IPS-11a (cell line): ENCODE results near the gene PSMF1.

Source experiments
- H3K4me3 ChIP-seq: one replicate; pipeline ENCODE4 v1.5.1; 2013; ENCODE audit warnings: low read depth, low read length, control low read depth

PSMF1 gene, protein sequence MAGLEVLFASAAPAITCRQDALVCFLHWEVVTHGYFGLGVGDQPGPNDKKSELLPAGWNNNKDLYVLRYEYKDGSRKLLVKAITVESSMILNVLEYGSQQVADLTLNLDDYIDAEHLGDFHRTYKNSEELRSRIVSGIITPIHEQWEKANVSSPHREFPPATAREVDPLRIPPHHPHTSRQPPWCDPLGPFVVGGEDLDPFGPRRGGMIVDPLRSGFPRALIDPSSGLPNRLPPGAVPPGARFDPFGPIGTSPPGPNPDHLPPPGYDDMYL

DNA sequence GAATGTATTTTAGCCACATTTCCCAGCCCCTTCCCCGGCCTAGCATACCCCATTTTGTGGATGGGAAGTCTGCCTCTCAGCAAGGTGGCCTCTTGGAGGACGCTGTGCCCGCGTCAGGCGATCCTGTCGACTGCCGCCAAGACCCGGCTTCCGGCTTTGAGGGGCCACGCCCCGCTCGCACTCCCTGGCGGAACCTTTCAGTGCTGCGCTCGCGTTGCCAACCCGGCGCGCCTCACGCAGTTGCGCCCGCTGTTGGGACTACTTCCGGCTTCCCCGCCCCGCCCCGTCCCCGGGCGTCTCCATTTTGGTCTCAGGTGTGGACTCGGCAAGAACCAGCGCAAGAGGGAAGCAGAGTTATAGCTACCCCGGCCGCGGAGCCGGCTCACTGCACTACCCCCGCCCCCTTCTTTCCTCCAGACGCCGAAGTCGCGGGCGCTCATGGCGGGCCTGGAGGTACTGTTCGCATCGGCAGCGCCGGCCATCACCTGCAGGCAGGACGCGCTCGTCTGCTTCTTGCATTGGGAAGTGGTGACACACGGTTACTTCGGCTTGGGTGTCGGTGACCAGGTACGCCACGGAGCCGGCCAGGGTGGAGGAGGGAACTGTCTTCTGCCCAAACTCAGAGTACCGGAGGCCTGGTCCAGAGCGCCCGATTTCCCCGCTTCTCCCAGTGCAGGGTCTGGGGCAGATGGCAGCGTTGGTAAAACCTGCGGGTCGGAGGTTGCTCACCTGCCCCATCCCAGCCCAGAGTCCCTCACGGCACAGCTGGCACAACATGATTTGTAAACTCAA is at the start of gene PSMF1:
Gene PSMF1 (plus strand): TSS at position 267 of the 792 bp plus-strand sequence. CDS start 172 bp downstream, at position 439.
- H3K4me3 ChIP-seq = peak within 1 kb of the TSS; percentile 100

DNA sequence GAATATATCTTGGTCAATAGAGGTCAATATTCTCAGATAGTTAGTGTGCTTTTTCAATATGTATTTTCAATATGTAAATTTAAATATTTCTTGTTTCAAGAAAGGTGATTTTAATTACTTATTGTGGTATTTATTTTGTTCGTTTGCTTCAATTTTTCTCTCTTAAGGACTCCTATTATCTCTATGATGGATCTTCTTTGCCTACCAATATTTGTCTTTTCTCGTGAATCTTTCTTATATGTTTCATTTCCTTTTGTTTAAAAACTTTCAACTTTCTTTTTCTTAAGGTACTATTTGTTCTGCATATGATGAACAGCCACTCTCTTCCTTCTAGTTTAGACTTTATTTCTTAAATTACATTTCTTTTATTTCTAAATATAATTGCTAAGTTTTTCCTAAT is 46.1 kb upstream of the PSMF1 start:
- no peak overlapping the region for H3K4me3 ChIP-seq

DNA sequence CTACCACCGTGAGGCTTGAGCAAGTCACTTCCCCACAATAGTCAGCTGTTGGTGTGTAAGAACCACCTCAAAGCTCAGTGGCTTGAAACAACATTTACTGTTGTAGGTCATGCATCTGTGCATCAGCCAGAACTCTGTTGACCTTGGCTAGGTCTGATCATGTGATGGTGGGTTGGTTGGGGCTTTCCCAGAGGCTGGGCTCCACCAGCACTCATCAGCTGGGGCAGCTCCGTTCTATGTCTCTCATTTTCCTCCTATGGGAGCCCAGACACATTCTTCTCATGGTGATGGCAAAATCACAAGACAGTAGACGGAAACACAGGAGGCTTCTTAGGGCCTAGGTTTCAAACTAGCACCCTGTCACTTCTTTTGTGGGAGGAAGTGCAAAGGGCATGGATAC is 42.8 kb upstream of the PSMF1 start:
- no peak overlapping the region for H3K4me3 ChIP-seq

DNA sequence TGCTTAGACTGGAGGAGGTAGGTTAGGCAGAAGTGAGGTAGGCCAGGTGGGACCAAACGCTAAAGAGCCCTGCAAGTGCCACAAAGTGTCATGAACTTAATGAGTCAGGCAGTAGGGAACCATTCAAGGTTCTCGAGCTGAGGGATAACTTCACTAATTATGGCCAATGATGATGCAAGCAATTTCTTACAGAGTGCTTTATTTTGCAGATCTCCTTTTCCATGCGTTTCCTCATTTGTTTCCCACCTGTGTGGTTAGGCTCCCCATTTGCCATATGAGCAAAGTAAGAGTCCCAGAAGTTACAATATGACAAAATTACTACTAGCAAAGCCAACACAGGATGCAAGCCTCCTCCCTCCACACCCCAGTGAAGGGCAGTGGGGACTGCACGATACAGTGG is 36.5 kb upstream of the PSMF1 start:
- no peak overlapping the region for H3K4me3 ChIP-seq

DNA sequence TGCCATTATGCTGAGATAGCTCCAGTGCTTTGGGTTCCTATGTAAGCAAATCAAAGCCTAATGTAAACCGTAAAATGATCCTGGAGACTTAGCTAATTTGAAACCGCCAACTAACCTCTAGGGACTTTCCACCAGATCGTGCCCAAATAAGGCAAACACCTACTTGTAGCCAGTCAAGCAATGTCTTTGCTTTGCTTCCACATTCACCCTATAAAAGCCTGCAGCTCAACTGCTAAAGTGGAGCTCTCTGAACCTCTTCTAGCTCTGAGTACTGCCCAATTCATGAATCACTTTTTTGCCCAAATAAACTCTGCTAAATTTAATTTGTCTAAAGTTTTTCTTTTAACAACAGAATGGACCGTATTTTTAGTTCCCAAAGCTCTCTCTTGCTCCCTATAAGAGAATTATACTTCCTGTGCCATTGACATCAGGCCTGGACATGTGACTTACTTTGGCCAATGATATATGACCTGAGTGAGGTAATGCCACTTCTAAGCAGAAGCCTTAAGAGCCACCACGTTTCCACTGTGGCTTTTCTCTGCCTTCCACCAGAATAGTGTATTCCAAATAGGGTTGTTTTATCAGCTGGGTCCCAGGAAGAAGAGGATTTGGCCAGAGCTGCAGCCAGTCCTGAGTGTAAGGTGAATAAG is 34.8 kb upstream of the PSMF1 start:
- no peak overlapping the region for H3K4me3 ChIP-seq

DNA sequence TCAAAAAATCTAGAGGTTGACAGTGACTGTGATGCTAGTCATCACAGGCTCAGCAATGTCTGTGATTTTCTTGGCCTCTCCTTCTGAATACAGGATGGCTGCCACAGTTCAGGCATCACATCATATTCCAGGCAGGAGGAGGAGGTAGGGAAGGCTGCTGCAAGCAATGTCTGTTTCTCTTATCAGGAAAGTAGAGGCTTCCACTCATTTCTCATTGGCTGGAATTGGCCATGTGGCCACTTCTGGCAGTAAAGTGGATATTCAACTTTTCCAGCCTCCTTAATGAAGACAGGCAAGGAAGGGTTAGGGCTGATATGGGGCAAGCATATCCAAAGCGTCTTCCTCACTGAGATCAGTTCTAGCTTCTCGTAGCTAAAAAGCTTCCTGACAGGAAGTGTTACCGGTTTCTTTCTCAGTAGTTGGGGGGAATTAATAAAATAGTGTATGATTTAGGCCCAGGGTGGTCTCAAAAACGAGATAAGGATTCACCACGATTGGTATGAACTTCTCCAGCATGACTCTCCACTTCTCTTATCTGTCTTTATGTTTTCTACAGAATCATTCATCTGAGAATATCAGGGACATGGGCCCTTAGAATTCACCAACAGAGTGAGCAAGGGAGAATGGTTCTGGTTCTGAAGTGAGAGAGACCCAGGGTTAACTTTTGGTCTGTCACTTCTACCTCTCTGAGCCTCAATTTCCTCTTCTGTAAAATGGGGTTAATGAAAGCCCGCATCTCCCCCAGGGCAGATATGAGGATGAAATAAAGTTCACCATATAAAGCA is 32.7 kb upstream of the PSMF1 start:
- H3K4me3 ChIP-seq = no peak overlapping the region

DNA sequence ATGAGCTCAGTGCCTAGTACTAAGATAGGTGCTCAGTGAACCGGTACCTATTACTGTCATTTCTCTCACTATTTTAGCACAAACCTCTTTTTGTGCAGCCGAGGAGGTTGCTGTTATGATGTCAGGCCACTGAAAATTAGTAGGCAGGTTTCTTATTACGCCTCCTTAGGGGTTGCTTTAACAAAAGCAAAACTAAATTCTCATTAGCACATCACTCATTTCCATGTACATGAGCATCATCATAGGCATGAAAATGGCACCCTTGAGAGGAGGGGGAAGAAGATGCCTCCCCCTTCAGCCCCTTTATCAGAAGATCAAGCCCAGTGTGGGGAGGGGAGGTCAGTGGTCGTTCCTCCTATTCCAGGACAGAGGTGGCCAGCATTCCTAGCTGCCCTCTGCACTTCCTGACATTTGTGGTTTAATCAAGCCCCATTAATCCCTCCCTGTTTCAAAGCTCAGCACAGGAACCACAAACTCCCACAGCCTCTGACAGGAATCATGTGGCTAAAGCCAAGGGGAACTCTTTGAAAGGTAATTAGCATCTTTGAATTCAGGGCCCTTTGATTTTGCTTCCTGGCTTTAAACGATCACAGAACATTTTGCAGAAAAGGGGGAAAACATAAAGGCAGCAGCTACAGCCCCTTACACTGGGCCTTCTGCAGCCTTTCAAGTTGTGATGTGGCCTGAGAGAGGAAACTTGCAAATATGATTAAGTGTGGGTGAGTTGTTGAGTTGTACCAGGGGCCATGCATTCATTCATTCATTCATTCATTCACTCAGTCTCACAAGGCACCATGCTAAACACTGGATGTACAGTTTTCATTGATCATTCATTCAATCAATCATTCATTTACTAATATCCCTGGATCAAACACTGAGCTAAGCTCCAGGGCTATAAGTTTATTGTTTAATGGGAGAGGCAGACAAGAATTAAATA is 31.9 kb upstream of the PSMF1 start:
- no peak overlapping the region for H3K4me3 ChIP-seq

DNA sequence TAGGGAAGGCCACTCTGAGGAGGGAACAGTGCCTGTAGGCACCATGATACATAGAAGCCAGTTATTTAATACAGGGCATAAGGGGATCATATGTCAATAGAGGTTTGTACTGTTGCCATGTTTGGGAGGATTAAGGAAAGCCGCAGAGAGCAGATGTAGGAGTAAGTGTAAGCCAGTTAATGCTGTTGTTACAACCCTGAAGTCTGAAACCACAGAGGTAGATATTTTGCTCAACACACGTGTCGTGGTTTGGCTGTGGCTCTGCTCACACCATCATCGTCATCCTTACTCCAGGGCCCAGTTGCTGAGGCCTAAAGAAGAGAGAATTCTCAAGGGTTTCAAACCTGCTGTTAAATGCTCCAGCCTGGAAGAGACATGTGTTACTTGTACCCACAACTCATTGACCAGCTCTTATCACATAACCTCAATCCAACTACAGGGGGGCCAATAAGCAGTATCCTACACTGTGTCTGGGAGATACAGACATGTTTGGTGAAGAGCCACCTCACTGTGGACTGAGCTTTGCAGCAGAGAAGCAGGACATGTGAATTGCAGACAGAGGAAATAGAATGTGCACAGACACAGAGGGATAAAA is 31.0 kb upstream of the PSMF1 start:
- H3K4me3 ChIP-seq = no peak overlapping the region

DNA sequence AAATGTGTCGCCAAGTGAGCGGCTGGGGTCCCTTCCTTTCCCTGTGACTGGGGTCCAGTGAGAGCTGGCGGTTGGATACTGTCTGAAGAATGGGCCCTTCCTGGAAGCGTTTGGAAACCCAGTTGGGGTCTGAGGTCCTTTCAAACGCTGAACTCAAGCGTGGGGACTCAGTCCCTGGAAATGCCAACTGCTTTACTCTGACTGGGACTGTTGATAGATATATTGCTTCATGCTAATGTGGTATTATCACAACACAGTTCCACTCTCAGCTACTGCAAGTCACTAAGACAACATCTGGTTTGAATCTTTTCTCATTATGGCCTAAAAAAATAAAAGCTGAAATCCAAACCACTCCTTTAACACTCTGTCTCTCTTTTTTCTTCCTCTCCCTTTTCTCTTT is 23.7 kb upstream of the PSMF1 start:
- no peak overlapping the region for H3K4me3 ChIP-seq

DNA sequence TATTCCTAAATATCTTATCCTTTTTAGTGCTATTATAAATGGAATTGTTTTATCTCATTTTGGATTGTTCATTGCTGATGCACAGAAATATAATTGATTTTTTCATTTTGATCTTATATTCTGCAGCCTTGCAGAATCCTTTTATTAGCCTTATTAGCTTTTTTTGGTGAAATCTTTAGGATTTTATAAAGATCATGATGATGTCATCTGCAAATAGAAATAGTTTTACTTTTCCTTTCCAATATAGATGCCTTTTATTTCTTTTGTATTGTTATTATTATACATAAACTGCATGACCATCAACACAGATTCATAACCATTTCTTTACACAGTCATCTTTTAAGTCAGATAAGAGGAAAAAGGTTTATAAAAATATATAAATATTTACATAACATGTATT is 16.9 kb upstream of the PSMF1 start:
- H3K4me3 ChIP-seq = no peak overlapping the region

DNA sequence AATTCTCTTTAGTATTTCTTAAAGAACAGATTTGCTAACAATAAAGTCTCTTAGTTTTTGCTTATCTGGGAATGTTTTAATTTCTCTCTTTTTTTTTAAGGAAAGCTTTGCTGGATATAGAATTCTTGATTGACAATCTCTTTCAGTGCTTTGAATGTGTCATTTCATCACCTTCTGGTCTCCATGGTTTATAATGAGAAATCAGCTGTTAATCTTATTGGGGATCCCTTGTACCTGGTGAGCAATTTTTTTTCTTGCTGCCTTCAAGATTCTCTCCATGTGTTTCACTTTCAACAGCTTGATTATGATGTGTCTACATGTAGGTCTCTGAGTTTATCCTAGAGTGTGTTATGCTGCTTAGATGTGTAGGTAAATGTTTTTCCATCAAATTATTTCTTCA is 16.4 kb upstream of the PSMF1 start:
- no peak overlapping the region for H3K4me3 ChIP-seq

DNA sequence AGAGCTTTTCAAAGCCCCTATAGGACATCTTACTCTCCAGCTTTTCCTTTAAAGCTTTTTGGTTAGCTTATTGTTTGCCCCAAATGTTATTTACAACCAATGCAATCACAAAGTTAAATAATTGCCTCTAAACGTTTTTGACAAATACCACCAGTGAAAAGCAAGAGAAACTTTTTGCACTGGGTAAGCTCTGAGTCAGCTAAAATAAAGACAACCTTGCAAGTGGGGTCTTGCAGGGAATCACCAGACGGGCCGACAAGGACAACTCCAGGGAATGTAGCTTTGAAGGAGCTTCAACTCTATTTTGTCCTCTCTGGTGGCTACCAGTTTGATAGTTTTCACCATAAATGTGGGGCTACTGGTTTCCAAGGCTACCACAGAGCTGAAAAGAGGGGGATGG is 14.7 kb upstream of the PSMF1 start:
- H3K4me3 ChIP-seq = no peak overlapping the region

DNA sequence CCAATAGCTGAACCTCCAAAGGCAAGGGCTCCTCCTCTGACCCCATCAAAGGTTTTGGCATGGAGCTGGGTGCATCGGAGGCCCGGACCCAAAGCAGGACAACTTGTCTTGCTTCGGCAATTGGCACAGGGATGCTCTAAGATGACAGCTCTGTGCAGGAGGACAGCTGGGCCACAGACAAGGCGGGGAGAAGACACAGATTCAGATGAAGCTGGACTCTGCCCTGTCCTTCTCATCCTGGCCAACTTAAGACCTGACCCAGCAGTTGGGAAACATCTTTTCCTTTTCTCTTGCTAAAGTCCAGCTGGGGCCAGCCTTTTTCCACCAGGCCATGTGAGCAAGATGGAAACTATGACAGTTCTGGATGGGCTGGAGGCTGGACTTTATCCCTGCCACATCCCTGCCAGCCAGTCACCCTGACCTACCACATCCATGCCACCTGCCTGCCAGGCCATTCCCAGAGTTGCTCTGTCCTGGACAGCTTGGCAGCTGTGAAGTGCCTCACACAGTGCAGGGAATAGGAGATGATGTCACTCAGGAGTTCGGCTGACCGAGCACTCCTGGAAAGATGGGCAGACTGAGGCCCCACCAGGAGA is 12.7 kb upstream of the PSMF1 start:
- no peak overlapping the region for H3K4me3 ChIP-seq

DNA sequence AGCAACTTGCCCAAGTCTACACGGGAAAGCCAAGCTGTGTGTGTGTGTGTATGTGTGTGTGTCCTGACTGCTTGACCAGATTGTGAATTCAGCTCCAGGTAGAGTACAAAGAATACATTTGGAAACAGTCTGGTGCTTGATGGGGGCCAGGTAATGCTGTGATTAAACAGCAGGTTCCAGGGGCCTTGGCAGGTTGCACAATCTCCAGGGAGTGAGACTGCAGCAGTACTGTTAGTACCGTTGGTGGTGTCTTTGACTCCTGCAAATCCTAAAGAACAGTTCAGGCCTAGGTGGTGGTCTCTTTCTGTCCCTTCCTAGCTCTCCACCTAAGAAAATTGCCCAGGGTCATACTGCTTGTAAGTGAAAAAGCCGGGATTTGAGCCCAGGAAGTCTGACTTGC is 11.2 kb upstream of the PSMF1 start:
- H3K4me3 ChIP-seq = no peak overlapping the region

DNA sequence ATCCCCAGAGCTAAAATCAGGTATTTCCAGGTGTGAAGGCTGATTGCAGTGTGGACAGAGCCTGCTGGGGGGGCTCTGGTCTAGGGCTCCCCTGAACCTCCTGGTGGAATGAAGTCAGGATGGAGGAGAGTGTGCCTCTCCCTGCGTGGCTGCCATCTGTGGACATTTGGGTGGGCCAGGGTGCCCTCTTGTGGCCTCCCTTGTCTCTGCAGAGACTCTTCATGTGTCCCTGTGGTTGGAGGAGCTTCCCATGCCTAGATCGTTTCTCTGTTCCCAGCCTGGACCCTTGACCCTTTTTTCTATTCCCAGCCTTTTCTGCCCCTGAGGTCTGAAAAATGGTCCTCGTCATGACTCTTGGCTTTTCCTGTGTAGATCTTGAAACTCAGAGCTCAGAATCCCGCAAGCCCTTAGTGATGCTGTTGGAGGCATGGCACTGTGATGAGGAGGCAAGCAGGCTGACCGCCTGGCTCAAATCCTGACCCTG is 9.9 kb upstream of the PSMF1 start:
- no peak overlapping the region for H3K4me3 ChIP-seq

DNA sequence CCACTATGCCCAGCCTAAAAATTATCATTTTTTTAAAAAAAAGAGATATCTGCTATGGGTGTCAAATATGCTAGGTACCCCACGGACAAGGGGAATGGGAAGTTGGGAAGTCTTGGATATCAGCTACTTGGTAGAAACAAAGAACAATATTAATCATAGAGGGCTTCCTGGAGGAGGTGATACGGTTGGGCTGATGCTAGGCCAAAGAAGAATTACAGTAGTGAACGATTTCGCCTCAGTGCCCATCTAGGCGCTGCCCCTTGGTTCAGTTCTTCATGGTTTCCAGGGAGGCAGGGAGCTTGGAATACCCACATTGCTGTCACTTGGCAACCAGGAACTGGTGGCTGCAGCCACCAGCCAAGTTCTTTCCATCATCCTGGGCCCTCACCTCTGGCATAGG is 5.5 kb upstream of the PSMF1 start:
- no peak overlapping the region for H3K4me3 ChIP-seq

DNA sequence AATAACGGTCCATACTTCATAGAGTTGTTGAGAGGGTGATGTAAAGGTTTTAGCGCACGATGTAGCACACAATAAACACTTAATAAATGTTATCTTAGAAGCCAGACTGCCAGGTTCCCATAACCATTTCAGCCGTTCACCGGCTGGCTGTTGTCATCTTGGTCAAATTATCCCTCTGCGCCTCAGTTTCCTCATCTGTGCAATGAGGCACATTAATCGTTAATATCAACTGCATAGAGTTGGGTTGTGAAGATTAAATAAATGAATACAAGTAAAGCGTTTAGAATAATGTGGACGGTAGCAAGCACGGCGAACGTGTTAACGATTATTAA is 432 bp upstream of the PSMF1 start:
- peak overlapping the region; percentile 100 for H3K4me3 ChIP-seq

DNA sequence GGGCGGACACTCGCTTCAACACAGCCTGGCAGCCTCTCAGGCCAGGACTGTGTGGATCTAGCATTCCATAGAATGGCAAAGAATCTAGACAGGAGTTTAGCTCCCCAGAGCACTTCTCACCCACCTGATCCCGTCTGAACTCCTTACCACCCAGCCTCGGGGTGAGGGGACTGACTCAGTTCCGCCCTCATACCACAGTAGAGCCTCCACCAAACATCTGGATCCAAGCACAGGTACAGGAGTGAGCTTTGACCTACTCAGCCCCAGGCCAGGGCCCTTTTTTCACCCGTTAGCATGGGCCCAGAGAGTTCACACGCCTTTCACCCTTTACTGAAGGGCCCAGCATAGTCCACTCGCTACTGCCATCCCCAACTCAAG is 715 bp downstream of the PSMF1 start:
- peak overlapping the region; percentile 100 for H3K4me3 ChIP-seq

DNA sequence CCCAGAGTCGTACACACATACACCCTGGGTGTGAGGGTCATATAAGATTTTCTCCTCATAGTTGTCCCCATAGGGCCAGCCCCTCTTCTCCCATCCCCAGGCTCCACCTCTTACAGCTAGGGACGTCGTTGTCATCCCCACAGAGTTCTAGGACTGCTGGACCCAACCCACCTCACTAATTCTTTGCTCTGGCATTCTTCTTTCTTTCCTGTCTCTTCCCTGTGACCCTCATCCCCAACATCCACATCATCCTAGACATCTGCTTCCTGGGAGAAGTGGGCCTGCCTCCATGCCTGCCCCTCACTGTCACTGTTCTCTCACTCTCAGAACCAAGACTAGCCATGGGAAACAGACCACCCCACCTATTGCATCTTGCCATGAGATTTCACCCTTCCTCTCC is 1.1 kb downstream of the PSMF1 start:
- peak overlapping the region; percentile 100 for H3K4me3 ChIP-seq
